CD14-positive monocyte (primary cell): ENCODE results near the gene SCIN. TPM values are rescaled to one million over a fixed set of nuclear protein-coding genes. Genes with fewer than 3 reads are reported as not detected.

Source experiments
- DNase-seq, 3 donors: peaks; one replicate each; pipeline ENCODE4 v3.0.0-alpha.2; 2011 to 2022
- H2AFZ ChIP-seq: 2 replicates; pipeline ENCODE4 v1.6.0; 2012; ENCODE audit warnings: mild to moderate bottlenecking, low read depth, low read length, inconsistent platforms; ENCODE audit not compliant: insufficient read depth, poor library complexity, severe bottlenecking
- H3K27ac ChIP-seq, 2 donors: 1 replicate in 1 of 2; 2 replicates in 1 of 2; pipeline ENCODE4 v1.5.1; 2012 to 2013; ENCODE audit warnings: low read length in 2 of 2, control low read depth in 1 of 2, inconsistent platforms in 1 of 2, low read depth in 1 of 2, mild to moderate bottlenecking in 1 of 2
- H3K27me3 ChIP-seq, 2 donors: one replicate each; pipeline versions ENCODE4 v1.6.0 to v1.6.1; 2011 to 2013; ENCODE audit warnings: low read length in 2 of 2; ENCODE audit not compliant: control insufficient read depth in 2 of 2, insufficient read depth in 2 of 2
- H3K36me3 ChIP-seq, 2 donors: replicated peaks in 1 of 2; 1 replicate in 1 of 2; 2 replicates in 1 of 2; pipeline versions ENCODE4 v1.5.1 to v1.6.1; 2012 to 2013; ENCODE audit warnings: low read length in 2 of 2, control low read depth in 1 of 2, inconsistent platforms in 1 of 2, mild to moderate bottlenecking in 1 of 2; ENCODE audit not compliant: insufficient read depth in 2 of 2, control insufficient read depth in 1 of 2
- H3K4me1 ChIP-seq, 2 donors: 1 replicate in 1 of 2; 2 replicates in 1 of 2; pipeline versions ENCODE4 v1.5.1 to v1.6.1; 2012 to 2013; ENCODE audit warnings: low read length in 2 of 2, control low read depth in 1 of 2, inconsistent platforms in 1 of 2, mild to moderate bottlenecking in 1 of 2, moderate library complexity in 1 of 2; ENCODE audit not compliant: insufficient read depth in 2 of 2, control insufficient read depth in 1 of 2
- H3K4me2 ChIP-seq: replicated peaks from 2 replicates; pipeline ENCODE3; 2012; ENCODE audit warnings: low read length, moderate library complexity, mild to moderate bottlenecking; ENCODE audit not compliant: poor library complexity, severe bottlenecking; ENCODE audit errors: extremely low read depth
- H3K4me3 ChIP-seq, 3 experiments: fragments of 200-600 bp in 1 of 3; sonication (generic) in 1 of 3; replicated peaks in 1 of 3; 1 replicate in 2 of 3; 2 replicates in 1 of 3; pipeline ENCODE4 v1.5.1; 2011 to 2013; ENCODE audit warnings: low read length in 3 of 3, mild to moderate bottlenecking in 3 of 3, control low read depth in 2 of 3, low read depth in 2 of 3, inconsistent platforms in 1 of 3, moderate library complexity in 1 of 3
- H3K79me2 ChIP-seq: 2 replicates; pipeline ENCODE4 v1.6.0; 2012; ENCODE audit warnings: mild to moderate bottlenecking, control low read depth, inconsistent platforms, low read length, moderate library complexity; ENCODE audit not compliant: insufficient read depth
- H3K9ac ChIP-seq: 2 replicates; pipeline ENCODE4 v1.6.0; 2017; ENCODE audit warnings: low read length, mild to moderate bottlenecking; ENCODE audit not compliant: insufficient read depth, poor library complexity, severe bottlenecking
- H3K9me3 ChIP-seq, 2 donors: replicated peaks in 1 of 2; 1 replicate in 1 of 2; 2 replicates in 1 of 2; pipeline versions ENCODE4 v1.5.1 to v1.6.1; 2012 to 2013; ENCODE audit warnings: low read length in 2 of 2, control low read depth in 1 of 2; ENCODE audit not compliant: control insufficient read depth in 1 of 2, insufficient read depth in 1 of 2
- H4K20me1 ChIP-seq: 2 replicates; pipeline ENCODE4 v1.6.0; 2012; ENCODE audit warnings: mild to moderate bottlenecking, low read length, control low read depth, moderate library complexity; ENCODE audit not compliant: insufficient read depth
- H3K27ac Mint-ChIP-seq, 7 donors: one replicate each; pipeline ENCODE4 v1.8.0; 2020; ENCODE audit warnings: mild to moderate bottlenecking in 7 of 7, mixed read lengths in 7 of 7, moderate library complexity in 6 of 7, inconsistent platforms in 2 of 7
- H3K27me3 Mint-ChIP-seq, 3 donors: one replicate each; pipeline ENCODE4 v1.8.0; 2021 to 2022; ENCODE audit warnings: low read depth in 3 of 3, mild to moderate bottlenecking in 3 of 3, mixed read lengths in 3 of 3, moderate library complexity in 3 of 3, inconsistent platforms in 1 of 3
- H3K36me3 Mint-ChIP-seq, 2 donors: one replicate each; pipeline ENCODE4 v1.8.0; 2020; ENCODE audit warnings: mixed read lengths in 2 of 2, inconsistent platforms in 1 of 2, mild to moderate bottlenecking in 1 of 2
- H3K4me1 Mint-ChIP-seq: one replicate; pipeline ENCODE4 v1.8.0; 2020; ENCODE audit warnings: mild to moderate bottlenecking, mixed read lengths
- H3K4me3 Mint-ChIP-seq, 2 donors: one replicate each; pipeline ENCODE4 v1.8.0; 2020; ENCODE audit warnings: mild to moderate bottlenecking in 2 of 2, mixed read lengths in 2 of 2, moderate library complexity in 1 of 2
- H3K9me3 Mint-ChIP-seq, 7 donors: one replicate each; pipeline ENCODE4 v1.8.0; 2020 to 2022; ENCODE audit warnings: mixed read lengths in 7 of 7, mild to moderate bottlenecking in 6 of 7, moderate library complexity in 6 of 7, inconsistent platforms in 2 of 7
- WGBS: methylation state at CpG from one replicate; pipeline ENCODE4 v1.1.5; 2013; ENCODE audit warnings: missing lambda C conversion rate; ENCODE audit not compliant: insufficient coverage; 5-methylcytosine and 5-hydroxymethylcytosine counted together
- intact Hi-C, 2 donors: fragments of 100-400 bp; cut with micrococcal nuclease; formaldehyde crosslinking; loops; one replicate each; pipeline versions ENCODE4 v1.15.0 to v1.15.1; 2023
- polyA plus RNA-seq, 3 donors: library from polyadenylated mRNA; depleted of rRNA in 1 of 3; unstranded in 2 of 3; stranded (reverse) in 1 of 3; fragments of 300-500 nt in 2 of 3; fragments of >200 nt in 1 of 3; fragmentation: Illumina TruSeq in 2 of 3; gene quantifications; 1 replicate in 2 of 3; 2 replicates in 1 of 3; pipeline ENCODE4 v1.2.3, GENCODE V29; 2012 to 2021
- TF ChIP-seq, protein P1 (sequence below): fragments of 200-600 bp; IDR thresholded peaks from one replicate; pipeline ENCODE4 v1.8.0; 2022; ENCODE audit warnings: antibody characterized with exemption, mild to moderate bottlenecking

The SCIN gene
- polyA plus RNA-seq, 3 donors: 0.08 TPM; not detected in 2

- peaks cover 4 to 12% of the 10 kb centered on the region in 2 donors for H3K4me1 ChIP-seq
- no peak overlapping the region for H3K9ac ChIP-seq
- TF ChIP-seq, protein P1, sequence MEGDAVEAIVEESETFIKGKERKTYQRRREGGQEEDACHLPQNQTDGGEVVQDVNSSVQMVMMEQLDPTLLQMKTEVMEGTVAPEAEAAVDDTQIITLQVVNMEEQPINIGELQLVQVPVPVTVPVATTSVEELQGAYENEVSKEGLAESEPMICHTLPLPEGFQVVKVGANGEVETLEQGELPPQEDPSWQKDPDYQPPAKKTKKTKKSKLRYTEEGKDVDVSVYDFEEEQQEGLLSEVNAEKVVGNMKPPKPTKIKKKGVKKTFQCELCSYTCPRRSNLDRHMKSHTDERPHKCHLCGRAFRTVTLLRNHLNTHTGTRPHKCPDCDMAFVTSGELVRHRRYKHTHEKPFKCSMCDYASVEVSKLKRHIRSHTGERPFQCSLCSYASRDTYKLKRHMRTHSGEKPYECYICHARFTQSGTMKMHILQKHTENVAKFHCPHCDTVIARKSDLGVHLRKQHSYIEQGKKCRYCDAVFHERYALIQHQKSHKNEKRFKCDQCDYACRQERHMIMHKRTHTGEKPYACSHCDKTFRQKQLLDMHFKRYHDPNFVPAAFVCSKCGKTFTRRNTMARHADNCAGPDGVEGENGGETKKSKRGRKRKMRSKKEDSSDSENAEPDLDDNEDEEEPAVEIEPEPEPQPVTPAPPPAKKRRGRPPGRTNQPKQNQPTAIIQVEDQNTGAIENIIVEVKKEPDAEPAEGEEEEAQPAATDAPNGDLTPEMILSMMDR: no peak
- DNase-seq: no peak
- no peak overlapping the region for H3K27ac ChIP-seq
- peaks cover 16% of the 10 kb centered on the region for H3K4me1 Mint-ChIP-seq
- no peaks in the 10 kb centered on the region for H3K27me3 ChIP-seq
- intact Hi-C loops: no loop called here
- H3K9me3 Mint-ChIP-seq: peaks cover 5 to 14% (median 8%) of the 10 kb centered on the region in 7 donors
- peaks cover 4% of the 10 kb centered on the region in 2 donors for H3K9me3 ChIP-seq
- H3K79me2 ChIP-seq: no peaks in the 10 kb centered on the region
- H3K36me3 Mint-ChIP-seq: no peaks in the 10 kb centered on the region
- H3K36me3 ChIP-seq: no peaks in the 10 kb centered on the region
- H2AFZ ChIP-seq: no peak overlapping the region
- H4K20me1 ChIP-seq: no peaks in the 10 kb centered on the region
- no peaks in the 10 kb centered on the region for H3K27me3 Mint-ChIP-seq
- H3K27ac Mint-ChIP-seq: peak overlapping the region in 1 of 7 donors; percentile 47
- no peak overlapping the region for H3K4me3 Mint-ChIP-seq
- no peak overlapping the region for H3K4me2 ChIP-seq
- H3K4me3 ChIP-seq: no peak overlapping the region
Measured at GRCh38 chr7:12553416-12553815, 17.1 kb upstream of the SCIN start.

- no peak overlapping the region for H3K27ac Mint-ChIP-seq
- H3K9ac ChIP-seq: no peak overlapping the region
- no CpG with 5 or more reads among the region's 2 CpGs for WGBS
- peaks cover 5 to 14% (median 9%) of the 10 kb centered on the region in 7 donors for H3K9me3 Mint-ChIP-seq
- H3K27me3 Mint-ChIP-seq: no peaks in the 10 kb centered on the region
- no peaks in the 10 kb centered on the region for H3K79me2 ChIP-seq
- H3K36me3 ChIP-seq: no peaks in the 10 kb centered on the region
- no peak overlapping the region for H3K27ac ChIP-seq
- no peak overlapping the region for H3K4me3 ChIP-seq
- peaks cover 11% of the 10 kb centered on the region for H3K4me1 Mint-ChIP-seq
- no peaks in the 10 kb centered on the region for H3K27me3 ChIP-seq
- H4K20me1 ChIP-seq: no peaks in the 10 kb centered on the region
- no peak overlapping the region for H3K4me3 Mint-ChIP-seq
- peaks cover 4% of the 10 kb centered on the region in 2 donors for H3K9me3 ChIP-seq
- H3K4me2 ChIP-seq: no peak overlapping the region
- peaks cover 4 to 12% of the 10 kb centered on the region in 2 donors for H3K4me1 ChIP-seq
- H2AFZ ChIP-seq: no peak overlapping the region
- intact Hi-C loops: no loop called here
- no peak for DNase-seq
- TF ChIP-seq, protein P1: no peak
- H3K36me3 Mint-ChIP-seq: no peaks in the 10 kb centered on the region
Measured at GRCh38 chr7:12554351-12554750, 16.2 kb upstream of the SCIN start.
